NCI-H524 (cell line): ENCODE measurements around the gene PRKCA.
A peak's percentile ranks its signal among the peaks of the same experiment; 100 is the strongest.

Experiments
- DNase-seq, 2 experiments: peaks; one replicate each; lab custom pipeline; 2025; lab: John Stamatoyannopoulos, UW

PRKCA gene

GRCh38 chr17:66837885-66838665 is 535.7 kb downstream of the PRKCA start:
- DNase-seq: no peak

- DNase-seq: no peak
Observed at GRCh38 chr17:66839616-66840015, 537.2 kb downstream of the PRKCA start.

- DNase-seq: peak in 1 of 2 experiments; percentile 42
Observed at GRCh38 chr17:66840061-66840460, 537.6 kb downstream of the PRKCA start.

GRCh38 chr17:66841328-66841727 is 538.9 kb downstream of the PRKCA start:
- DNase-seq: no peak

GRCh38 chr17:66841744-66842143 is 539.3 kb downstream of the PRKCA start:
- DNase-seq: no peak

GRCh38 chr17:66842505-66842904 is 540.1 kb downstream of the PRKCA start:
- DNase-seq: no peak

GRCh38 chr17:66842959-66843358 is 540.5 kb downstream of the PRKCA start:
- DNase-seq: no peak

- peak in 1 of 2 experiments; percentile 43 for DNase-seq
Observed at GRCh38 chr17:66843627-66844026, 541.2 kb downstream of the PRKCA start.

GRCh38 chr17:66847704-66848103 is 545.3 kb downstream of the PRKCA start:
- DNase-seq: no peak

GRCh38 chr17:66848496-66848895 is 546.1 kb downstream of the PRKCA start:
- no peak for DNase-seq

- no peak for DNase-seq
Observed at GRCh38 chr17:66849032-66849655, 546.7 kb downstream of the PRKCA start.

- DNase-seq: no peak
Observed at GRCh38 chr17:66849851-66850580, 547.6 kb downstream of the PRKCA start.

GRCh38 chr17:66850692-66851091 is 548.3 kb downstream of the PRKCA start:
- DNase-seq: peak; percentile 35 to 79

- no peak for DNase-seq
Observed at GRCh38 chr17:66855204-66855603, 552.8 kb downstream of the PRKCA start.

- no peak for DNase-seq
Observed at GRCh38 chr17:66858226-66859083, 556.0 kb downstream of the PRKCA start.

GRCh38 chr17:66859353-66859752 is 556.9 kb downstream of the PRKCA start:
- no peak for DNase-seq

- no peak for DNase-seq
Observed at GRCh38 chr17:66860204-66860603, 557.8 kb downstream of the PRKCA start.
